Measurements from ENCODE around the gene BRMS1L.

BRMS1L gene

GRCh38 chr14:35858521-35859209 is 32.5 kb downstream of the BRMS1L start:
- H3K9me3 ChIP-seq (ENCODE audit: insufficient read depth, low read length): no peaks in the 10 kb centered on the region
- TF ChIP-seq YY1 (IDR thresholded peaks at IDR 0.05; ENCODE audit: insufficient read depth, insufficient read length) (no peak), SUZ12 (IDR thresholded peaks at IDR 0.05; ENCODE audit: extremely low read depth, insufficient read depth, insufficient read length) (no peak), ZNF274 (IDR thresholded peaks at IDR 0.05; ENCODE audit: low read depth, low read length) (no peak)

DNA sequence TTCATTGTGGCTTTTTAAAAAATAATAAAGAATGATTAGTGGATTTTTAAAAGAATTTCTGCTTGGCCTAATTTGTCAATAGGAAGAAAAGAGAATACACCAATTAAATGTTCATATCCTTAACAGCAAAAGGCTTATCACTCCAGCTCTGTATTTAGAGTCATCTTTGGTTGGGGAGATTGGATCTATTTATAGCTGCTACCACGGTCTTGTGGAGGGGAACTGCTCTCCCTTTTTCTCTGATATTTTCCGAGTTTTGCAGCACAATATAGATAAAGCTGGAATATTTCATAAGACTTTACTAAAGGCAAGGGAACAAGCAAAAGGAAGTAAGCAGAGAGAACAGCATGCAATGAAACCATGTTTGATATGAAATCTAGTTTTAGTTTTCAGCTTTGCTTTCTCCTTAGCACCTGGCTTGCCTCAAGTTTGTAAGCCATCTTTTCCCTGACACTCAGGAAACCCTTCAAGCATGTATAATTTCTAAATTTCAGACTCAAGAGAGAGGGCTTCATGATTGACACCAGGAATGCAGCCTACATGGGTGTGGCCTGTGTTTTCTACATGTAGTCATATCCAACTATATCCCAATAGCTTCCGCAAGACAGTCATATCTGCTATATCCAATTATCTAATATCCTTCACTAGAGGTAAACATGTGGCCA is 35.2 kb downstream of the BRMS1L start:
- H3K27me3 ChIP-seq (ENCODE audit: insufficient read depth, insufficient read length): no peaks in the 10 kb centered on the region
- no peak for TF ChIP-seq YY1 (IDR thresholded peaks at IDR 0.05; ENCODE audit: insufficient read depth, insufficient read length)
- TF ChIP-seq SUZ12 (IDR thresholded peaks at IDR 0.05; ENCODE audit: extremely low read depth, insufficient read depth, insufficient read length): no peak
- TF ChIP-seq ZNF274 (IDR thresholded peaks at IDR 0.05; ENCODE audit: low read depth, low read length): no peak
- peaks cover 16% of the 10 kb centered on the region for H3K36me3 ChIP-seq (ENCODE audit: insufficient read depth, insufficient read length, low read length)
- no peaks in the 10 kb centered on the region for H3K9me3 ChIP-seq (ENCODE audit: insufficient read depth, low read length)
- DNase-seq (ENCODE audit: low read depth, low spot score): no peak
- no peaks in the 10 kb centered on the region for H3K4me1 ChIP-seq (ENCODE audit: insufficient read depth, insufficient read length)
- H3K9ac ChIP-seq (ENCODE audit: insufficient read length, low read depth): no peak overlapping the region
- no peak overlapping the region for H3K4me3 ChIP-seq (ENCODE audit: insufficient read length, low read depth)

More at GRCh38 chr14:35858521-35859209, 32.5 kb downstream of the BRMS1L start:
- DNase-seq (ENCODE audit: low read depth, low spot score): no peak
- Histone ChIP-seq H3K36me3 (ENCODE audit: insufficient read depth, insufficient read length, low read length) (peaks cover 12% of the 10 kb centered on the region), H3K9ac (ENCODE audit: insufficient read length, low read depth) (no peak overlapping the region), H3K4me1 (ENCODE audit: insufficient read depth, insufficient read length) (no peaks in the 10 kb centered on the region), H3K4me3 (ENCODE audit: insufficient read length, low read depth) (no peak overlapping the region), H3K27me3 (ENCODE audit: insufficient read depth, insufficient read length) (no peaks in the 10 kb centered on the region)

- Histone ChIP-seq H3K27me3 (ENCODE audit: insufficient read depth, insufficient read length) (no peaks in the 10 kb centered on the region), H3K36me3 (ENCODE audit: insufficient read depth, insufficient read length, low read length) (peaks cover 16% of the 10 kb centered on the region), H3K9ac (ENCODE audit: insufficient read length, low read depth) (no peak overlapping the region), H3K9me3 (ENCODE audit: insufficient read depth, low read length) (no peaks in the 10 kb centered on the region), H3K4me3 (ENCODE audit: insufficient read length, low read depth) (no peak overlapping the region), H3K4me1 (ENCODE audit: insufficient read depth, insufficient read length) (no peaks in the 10 kb centered on the region)
- DNase-seq (ENCODE audit: low read depth, low spot score): no peak
- TF ChIP-seq YY1 (IDR thresholded peaks at IDR 0.05; ENCODE audit: insufficient read depth, insufficient read length) (no peak), ZNF274 (IDR thresholded peaks at IDR 0.05; ENCODE audit: low read depth, low read length) (no peak), SUZ12 (IDR thresholded peaks at IDR 0.05; ENCODE audit: extremely low read depth, insufficient read depth, insufficient read length) (no peak)
Measured at GRCh38 chr14:35865611-35866324, 39.6 kb downstream of the BRMS1L start.

GRCh38 chr14:35866595-35867279 is 40.6 kb downstream of the BRMS1L start:
- TF ChIP-seq ZNF274 (IDR thresholded peaks at IDR 0.05; ENCODE audit: low read depth, low read length): no peak
- TF ChIP-seq SUZ12 (IDR thresholded peaks at IDR 0.05; ENCODE audit: extremely low read depth, insufficient read depth, insufficient read length): no peak
- TF ChIP-seq YY1 (IDR thresholded peaks at IDR 0.05; ENCODE audit: insufficient read depth, insufficient read length): no peak
- H3K9me3 ChIP-seq (ENCODE audit: insufficient read depth, low read length): no peaks in the 10 kb centered on the region

DNA sequence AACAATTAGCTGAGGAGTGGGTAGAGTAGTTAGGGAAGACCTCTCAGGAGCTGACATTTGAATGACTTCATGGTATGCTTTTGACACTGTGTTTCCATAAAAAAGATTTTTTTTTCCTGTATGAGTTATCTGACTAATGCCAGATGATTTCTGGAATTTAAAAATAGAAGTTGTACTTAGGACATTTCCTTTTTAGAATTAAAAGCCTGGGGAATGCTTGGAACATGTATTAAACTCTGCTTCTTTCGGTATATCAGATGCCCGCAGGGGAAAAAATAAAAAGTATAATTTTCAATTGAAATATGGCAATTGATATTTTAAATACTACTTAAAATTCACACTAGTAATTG is 41.1 kb downstream of the BRMS1L start:
- Histone ChIP-seq H3K4me1 (ENCODE audit: insufficient read depth, insufficient read length) (no peaks in the 10 kb centered on the region), H3K27me3 (ENCODE audit: insufficient read depth, insufficient read length) (no peaks in the 10 kb centered on the region), H3K9me3 (ENCODE audit: insufficient read depth, low read length) (no peaks in the 10 kb centered on the region), H3K4me3 (ENCODE audit: insufficient read length, low read depth) (no peak overlapping the region), H3K36me3 (ENCODE audit: insufficient read depth, insufficient read length, low read length) (peaks cover 16% of the 10 kb centered on the region), H3K9ac (ENCODE audit: insufficient read length, low read depth) (no peak overlapping the region)
- no peak for DNase-seq (ENCODE audit: low read depth, low spot score)
- TF ChIP-seq YY1 (IDR thresholded peaks at IDR 0.05; ENCODE audit: insufficient read depth, insufficient read length) (no peak), ZNF274 (IDR thresholded peaks at IDR 0.05; ENCODE audit: low read depth, low read length) (no peak), SUZ12 (IDR thresholded peaks at IDR 0.05; ENCODE audit: extremely low read depth, insufficient read depth, insufficient read length) (no peak)

More at GRCh38 chr14:35866595-35867279, 40.6 kb downstream of the BRMS1L start:
- H3K36me3 ChIP-seq (ENCODE audit: insufficient read depth, insufficient read length, low read length): peaks cover 16% of the 10 kb centered on the region
- no peak for DNase-seq (ENCODE audit: low read depth, low spot score)
- no peaks in the 10 kb centered on the region for H3K27me3 ChIP-seq (ENCODE audit: insufficient read depth, insufficient read length)
- no peaks in the 10 kb centered on the region for H3K4me1 ChIP-seq (ENCODE audit: insufficient read depth, insufficient read length)
- H3K4me3 ChIP-seq (ENCODE audit: insufficient read length, low read depth): no peak overlapping the region
- H3K9ac ChIP-seq (ENCODE audit: insufficient read length, low read depth): no peak overlapping the region

DNA sequence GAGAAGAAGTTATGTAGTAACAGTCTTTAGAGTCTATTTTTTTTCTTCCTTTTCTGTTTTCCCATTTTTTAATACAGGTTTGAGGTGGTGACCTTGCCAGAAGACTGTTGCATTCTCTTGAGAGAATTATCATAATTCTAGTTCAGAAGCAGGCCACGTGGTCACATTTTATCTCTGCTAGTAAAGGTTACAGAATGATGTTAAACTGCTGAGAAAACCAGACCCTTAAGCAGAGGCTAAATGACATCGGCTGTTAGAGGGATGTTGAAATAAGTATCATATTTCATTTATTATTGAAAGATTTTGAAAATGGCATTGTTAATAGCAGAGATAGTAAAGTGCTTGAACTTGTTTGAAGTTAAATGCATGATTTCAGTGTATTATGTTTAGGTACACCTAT is 49.2 kb downstream of the BRMS1L start:
- Histone ChIP-seq H3K9me3 (ENCODE audit: insufficient read depth, low read length) (no peaks in the 10 kb centered on the region), H3K36me3 (ENCODE audit: insufficient read depth, insufficient read length, low read length) (no peaks in the 10 kb centered on the region), H3K9ac (ENCODE audit: insufficient read length, low read depth) (no peak overlapping the region), H3K4me3 (ENCODE audit: insufficient read length, low read depth) (no peak overlapping the region), H3K27me3 (ENCODE audit: insufficient read depth, insufficient read length) (no peaks in the 10 kb centered on the region), H3K4me1 (ENCODE audit: insufficient read depth, insufficient read length) (no peaks in the 10 kb centered on the region)
- no peak for DNase-seq (ENCODE audit: low read depth, low spot score)
- TF ChIP-seq YY1 (IDR thresholded peaks at IDR 0.05; ENCODE audit: insufficient read depth, insufficient read length) (no peak), ZNF274 (IDR thresholded peaks at IDR 0.05; ENCODE audit: low read depth, low read length) (no peak), SUZ12 (IDR thresholded peaks at IDR 0.05; ENCODE audit: extremely low read depth, insufficient read depth, insufficient read length) (no peak)

Data from NT2/D1 (cell line).